VCaP (cell line): ENCODE results near the gene SLC1A5.

Experiments used
- H3K27ac ChIP-seq: fragments of 450-650 bp; 2 replicates; pipeline ENCODE4 v1.5.1; 2017
- TF ChIP-seq, protein P1 (sequence below): fragments of 450-650 bp; conservative IDR thresholded peaks from 2 replicates; pipeline ENCODE4 v1.5.1; 2017; ENCODE audit warnings: mild to moderate bottlenecking, moderate library complexity

Gene SLC1A5

DNA sequence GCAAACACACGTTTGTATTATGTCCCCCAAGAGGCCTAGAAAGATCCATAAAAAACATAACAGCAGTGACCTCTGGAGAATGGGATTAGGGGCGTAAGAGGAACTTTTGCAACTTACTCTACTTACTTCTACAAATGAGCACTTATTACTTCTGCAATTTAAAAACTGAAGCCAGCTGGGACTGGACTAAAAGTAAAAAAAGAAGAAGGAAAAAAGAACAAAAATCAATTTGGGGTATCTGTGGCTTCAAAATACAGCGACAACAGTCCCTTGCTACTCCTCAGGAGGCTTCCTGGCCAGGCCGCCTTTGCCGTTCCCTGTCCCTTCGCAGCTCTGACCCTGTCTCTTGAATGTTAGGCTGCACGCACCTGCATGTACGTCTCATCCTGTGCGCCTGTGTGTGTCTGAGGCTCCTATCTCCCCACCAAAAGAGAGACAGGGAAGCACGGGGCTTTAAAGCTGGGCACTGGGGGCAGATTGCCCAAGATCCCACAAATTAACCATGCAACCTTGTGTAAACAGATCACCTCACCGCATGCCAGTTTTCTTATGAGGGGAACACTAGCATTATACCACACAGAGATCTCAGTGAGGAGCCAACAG is 54.6 kb downstream of the SLC1A5 start:
- H3K27ac ChIP-seq: 0 out of 2 replicates have a peak overlapping the region, but pooled peaks have one; percentile 16
- TF ChIP-seq, protein P1, sequence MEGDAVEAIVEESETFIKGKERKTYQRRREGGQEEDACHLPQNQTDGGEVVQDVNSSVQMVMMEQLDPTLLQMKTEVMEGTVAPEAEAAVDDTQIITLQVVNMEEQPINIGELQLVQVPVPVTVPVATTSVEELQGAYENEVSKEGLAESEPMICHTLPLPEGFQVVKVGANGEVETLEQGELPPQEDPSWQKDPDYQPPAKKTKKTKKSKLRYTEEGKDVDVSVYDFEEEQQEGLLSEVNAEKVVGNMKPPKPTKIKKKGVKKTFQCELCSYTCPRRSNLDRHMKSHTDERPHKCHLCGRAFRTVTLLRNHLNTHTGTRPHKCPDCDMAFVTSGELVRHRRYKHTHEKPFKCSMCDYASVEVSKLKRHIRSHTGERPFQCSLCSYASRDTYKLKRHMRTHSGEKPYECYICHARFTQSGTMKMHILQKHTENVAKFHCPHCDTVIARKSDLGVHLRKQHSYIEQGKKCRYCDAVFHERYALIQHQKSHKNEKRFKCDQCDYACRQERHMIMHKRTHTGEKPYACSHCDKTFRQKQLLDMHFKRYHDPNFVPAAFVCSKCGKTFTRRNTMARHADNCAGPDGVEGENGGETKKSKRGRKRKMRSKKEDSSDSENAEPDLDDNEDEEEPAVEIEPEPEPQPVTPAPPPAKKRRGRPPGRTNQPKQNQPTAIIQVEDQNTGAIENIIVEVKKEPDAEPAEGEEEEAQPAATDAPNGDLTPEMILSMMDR: no peak

DNA sequence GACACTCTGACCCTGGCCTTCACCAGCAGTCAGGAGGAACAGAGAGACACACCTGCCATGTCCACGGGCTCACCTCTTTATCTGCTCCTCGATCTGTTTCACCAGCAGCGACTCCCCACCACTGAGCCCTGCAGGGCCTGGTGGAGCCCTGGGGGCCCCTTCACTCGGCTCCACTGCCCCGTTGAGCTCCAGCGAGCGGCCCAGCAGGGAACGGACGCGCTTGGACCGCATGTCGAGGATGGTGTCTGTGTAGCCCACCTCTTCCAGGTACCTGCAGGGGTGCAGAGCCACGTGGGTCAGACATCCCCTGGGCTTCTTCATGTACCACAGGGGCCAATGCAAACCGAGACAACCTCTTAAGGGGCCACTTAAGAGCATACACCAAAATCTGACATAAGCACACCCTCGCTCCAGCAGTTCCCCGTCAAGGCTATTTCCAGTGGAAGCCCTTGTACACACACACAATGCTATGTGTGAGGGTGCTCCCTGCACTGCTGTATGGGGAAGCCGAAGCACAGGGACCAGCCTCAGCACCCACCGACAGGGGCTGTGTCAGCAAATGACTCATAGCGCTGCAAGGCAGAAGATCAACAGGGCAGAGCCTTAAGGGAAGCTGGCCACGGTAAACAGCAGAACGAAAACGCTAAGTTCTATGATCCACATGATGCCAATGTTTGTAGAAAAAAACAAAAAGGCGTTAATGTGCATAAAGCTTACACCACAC is 55.3 kb downstream of the SLC1A5 start:
- H3K27ac ChIP-seq: no peak overlapping the region
- TF ChIP-seq, protein P1: no peak

DNA sequence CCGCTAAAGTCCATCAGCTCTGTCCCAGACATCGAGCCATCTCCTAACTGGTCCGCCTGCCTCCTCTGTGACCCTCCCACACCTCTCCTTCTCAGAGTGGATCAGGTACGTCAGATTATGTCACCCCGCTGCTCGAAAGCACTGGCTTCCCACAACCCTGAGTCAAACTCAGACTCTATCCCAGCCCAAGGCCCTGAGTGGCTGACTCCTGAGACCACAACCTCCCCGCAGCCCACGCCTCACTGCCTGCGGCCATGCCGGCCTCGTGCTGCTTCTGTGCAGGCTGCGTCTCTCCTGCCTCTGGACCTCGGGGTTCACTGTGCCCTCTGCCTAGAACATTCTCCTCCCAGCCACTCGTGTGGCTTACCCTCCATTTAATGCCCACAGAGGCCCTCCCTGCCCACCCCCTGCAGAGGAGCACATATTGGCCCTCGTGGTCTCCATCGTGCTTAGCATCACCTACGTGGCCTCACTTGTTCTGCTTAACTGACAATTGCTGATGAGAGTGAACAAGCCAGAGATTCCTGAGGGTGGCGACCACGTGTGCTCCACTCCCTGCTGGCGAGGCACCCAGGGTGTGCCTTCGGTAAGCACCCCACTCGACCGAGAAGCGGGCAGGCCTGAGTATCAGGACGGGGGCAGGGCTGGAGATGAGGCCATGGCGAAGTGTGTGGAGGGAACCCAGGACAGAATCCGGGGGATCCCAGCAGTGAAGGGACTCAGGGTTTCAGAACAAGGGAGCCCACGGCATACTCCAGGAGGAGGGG is 56.0 kb downstream of the SLC1A5 start:
- no peak overlapping the region for H3K27ac ChIP-seq

DNA sequence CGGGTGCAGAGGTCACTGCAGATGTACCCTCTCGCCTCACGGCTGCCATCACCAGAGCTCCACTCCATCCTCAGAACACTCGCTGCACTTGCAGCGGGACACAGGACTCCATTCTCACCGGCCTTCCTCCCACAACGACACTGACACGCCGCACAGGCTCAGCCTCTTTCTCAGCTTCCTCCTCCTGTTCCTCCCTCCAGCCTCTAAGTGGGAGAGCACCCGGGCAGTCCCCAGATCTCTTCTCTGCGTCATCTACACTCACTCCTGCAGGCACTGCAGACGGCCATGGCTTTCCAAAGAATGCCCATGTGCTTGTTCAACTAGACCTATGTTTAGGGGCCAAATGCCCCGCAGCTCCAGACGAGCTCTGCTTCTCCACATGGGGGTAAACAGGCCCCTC is 56.8 kb downstream of the SLC1A5 start:
- TF ChIP-seq, protein P1: no peak
- H3K27ac ChIP-seq: no peak overlapping the region

More for the DNA sequence above, 56.0 kb downstream of the SLC1A5 start:
- TF ChIP-seq, protein P1: no peak

DNA sequence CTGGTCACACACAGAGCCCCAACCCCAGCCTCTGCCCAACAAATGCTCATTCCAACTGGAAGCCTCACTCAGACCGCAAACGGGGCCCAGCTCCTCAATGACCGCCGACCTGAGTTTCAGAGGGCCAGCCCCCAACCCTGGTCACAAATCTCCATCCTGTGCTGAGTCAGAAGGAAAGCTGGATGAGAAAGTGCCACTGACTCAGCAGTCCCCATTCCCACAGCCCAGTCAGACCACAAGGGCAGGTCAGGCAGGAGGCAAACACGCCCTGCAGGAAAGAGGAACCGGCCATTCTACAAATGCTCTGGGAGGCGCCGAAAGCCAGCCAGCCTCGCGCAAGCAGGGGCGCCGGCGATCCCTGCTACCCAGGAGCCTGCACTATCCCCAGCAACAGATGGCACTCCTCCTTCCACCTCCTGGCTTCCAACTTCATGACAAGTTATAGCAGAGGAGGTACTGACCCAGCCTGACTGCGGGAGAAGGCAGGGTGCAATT is 57.3 kb downstream of the SLC1A5 start:
- H3K27ac ChIP-seq: no peak overlapping the region

DNA sequence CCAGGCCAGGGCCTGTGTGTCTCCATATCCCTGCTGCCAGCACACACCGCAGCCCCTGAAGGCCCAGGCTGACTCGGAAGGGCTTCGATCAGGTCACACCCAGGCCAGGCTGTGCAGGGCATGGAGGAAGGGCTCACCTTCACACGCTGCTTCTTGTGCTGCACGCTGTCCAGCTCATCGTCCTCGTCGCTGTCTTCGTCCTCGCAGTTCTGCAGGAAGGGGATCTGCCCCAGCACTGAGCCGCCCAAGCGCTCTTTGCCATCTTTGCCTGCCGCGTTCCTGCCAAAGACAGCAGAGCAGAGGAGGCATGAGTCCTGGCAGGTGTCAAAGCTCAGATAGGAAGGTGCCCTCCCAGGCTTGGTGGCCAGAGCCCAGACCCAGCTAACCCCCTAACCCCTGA is 57.8 kb downstream of the SLC1A5 start:
- H3K27ac ChIP-seq: no peak overlapping the region
- TF ChIP-seq, protein P1: no peak

More for the DNA sequence above, 57.3 kb downstream of the SLC1A5 start:
- TF ChIP-seq, protein P1: no peak

DNA sequence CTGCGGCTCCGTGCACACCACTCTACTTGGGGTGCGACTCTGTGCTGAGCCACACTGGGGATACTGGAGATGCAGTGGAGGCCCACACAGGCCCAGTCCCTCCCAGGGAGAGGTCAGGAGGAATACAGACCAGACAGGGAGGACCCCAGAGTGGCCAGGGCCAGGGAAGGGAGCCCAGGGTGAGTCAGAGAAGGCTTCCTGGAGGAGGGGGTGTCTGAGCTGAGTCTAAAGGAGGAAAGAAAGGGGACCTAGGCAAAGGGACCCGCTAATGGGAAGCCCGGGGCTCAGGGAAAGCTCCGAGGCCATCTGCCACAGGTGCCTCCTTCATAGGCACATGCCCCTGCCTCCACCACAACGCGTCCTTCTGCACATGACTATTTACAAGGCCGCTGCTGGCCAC is 58.2 kb downstream of the SLC1A5 start:
- TF ChIP-seq, protein P1: no peak
- no peak overlapping the region for H3K27ac ChIP-seq
